Activated CD4-positive, alpha-beta T cell treated with anti-CD3 and anti-CD28 coated beads, Interleukin-2, amount 50 U/mL, for 16 hours (primary cell): ENCODE data around the gene WLS.

Experiments used
- DNase-seq: peaks from one replicate; pipeline ENCODE4 v3.0.0-alpha.2; 2020

WLS gene

DNA sequence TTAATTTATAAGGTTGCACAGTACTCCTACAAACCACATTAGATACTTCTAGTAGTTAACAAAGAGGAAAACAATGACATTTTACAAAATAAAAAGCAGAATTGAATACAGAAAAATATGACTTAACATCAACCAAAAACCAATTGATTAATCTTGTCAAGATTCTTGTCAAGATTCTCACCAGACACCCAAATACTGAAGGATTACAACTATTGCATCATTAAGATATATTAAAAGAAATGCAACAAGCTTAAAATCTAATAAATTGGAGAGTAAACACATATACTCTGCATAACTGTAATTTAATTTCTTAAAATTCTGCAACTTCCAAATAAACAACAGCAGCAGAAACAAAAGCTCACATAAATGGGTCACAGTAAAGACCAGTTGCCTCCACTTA is 4.7 kb downstream of the WLS start:
- no peak for DNase-seq

- no peak for DNase-seq
Measured at GRCh38 chr1:68225781-68226180, 6.5 kb downstream of the WLS start.

DNA sequence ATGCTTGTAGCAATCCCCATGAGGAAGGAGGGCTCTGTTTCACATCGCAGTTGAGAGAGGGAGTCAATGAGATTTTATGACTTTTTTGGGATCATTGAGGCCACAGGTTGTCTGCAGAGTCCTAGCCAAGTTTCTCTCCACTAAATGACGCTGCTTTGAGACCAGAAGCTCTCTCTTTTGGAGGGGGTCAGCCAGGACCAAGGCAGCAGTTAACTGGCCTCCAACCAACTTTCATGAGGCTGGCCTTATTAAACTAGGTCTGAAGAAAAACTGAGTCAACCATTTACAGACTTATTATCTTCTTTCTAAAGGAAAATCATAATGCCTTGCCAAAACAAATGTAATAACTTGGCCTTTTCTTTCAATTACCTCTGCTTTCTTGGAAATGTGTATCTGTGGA is 8.6 kb downstream of the WLS start:
- no peak for DNase-seq

GRCh38 chr1:68221980-68222373 is 10.3 kb downstream of the WLS start:
- DNase-seq = no peak

- DNase-seq = no peak
Measured at GRCh38 chr1:68221001-68221979, 11.0 kb downstream of the WLS start.

GRCh38 chr1:68220420-68220819 is 11.9 kb downstream of the WLS start:
- DNase-seq = no peak

DNA sequence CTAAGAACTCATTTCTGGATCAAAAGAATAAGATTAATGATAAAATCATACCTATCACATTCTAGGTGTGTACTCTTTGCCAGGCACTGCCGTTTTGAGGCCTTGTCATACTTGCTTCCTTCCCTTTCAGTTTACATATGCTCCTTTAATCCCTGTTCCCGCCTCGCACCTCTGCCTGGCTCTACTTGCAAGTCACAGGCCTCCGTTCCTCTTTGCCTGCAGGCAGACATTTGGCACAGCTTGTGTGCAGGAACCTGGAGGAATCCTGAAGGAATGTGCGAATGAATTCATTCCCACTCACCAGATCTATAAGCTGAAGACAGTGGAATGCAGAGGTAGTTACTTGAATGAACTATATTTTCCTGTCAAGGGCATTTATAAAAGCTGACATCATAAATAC is 13.8 kb downstream of the WLS start:
- no peak for DNase-seq

GRCh38 chr1:68217618-68218017 is 14.7 kb downstream of the WLS start:
- no peak for DNase-seq

DNA sequence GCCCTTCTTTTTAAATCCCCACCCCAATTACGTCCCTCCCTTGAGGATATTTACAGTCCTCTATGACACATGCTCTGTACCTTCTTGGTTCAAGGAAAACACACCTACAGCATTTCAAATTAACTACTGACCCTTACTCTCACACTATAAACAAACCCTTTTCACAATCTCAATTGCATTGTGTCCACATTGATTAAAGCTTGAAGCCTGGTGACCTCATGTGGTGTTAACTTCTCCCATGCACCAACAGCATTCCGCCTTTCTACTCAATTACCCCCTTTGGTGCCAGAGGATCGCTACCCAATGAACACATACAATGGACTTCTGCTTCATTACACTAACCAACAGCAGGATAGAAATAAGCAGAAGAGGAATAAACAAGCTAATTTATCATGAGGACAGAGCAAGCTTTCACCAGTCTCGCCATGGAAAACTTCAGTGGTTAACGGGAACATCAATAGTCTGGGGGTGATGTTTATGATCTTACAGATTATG is 15.2 kb downstream of the WLS start:
- no peak for DNase-seq

DNA sequence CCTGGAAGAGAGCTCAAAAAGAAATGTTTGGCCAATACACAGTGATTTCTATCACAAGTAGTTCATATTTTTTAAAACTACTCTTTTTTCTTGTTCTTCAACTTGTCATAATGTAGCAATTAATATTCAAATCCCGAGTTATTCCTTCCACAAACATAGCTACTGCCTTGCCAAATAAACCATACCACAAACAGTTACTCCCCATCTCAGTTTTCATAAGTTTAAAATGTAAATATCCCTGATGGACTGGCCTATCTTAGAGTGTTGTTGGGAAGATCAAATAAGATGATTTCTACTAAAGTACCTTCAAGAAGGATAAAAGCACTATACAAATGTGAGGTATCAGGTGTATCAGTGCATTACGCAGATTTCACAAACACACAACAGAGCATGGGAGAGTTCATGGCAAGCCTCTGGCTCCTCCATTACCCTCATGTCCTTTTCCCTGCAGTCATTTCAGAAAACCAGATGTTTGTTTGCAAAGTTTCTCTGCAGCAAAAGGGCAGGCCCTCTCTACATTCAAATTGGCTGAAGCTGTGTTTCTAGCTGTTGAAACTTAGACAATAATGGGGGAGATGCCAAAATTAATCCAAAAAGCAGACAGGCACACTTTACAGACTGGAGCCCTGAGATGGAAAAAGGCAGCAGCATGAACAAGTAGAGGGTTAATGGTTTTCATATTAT is 16.1 kb downstream of the WLS start:
- no peak for DNase-seq

DNA sequence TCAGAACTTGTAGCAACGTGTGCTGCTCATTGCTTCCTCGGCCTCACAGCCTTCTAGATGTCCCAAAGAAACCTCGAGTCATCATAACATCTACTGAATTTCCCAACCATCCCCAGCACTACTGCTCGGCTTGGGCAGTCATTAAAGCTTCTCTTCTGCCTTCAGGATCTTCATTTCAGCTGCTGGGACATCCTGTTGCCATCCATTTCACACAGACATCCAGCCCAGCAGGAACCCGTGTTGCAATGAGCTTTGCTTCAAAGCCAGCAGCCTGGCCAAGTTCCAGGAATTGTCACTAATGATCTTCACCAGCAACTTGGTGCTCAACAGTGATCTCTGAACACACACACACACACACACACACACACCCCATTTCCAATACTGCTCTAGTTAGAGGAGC is 18.5 kb downstream of the WLS start:
- DNase-seq = no peak

DNA sequence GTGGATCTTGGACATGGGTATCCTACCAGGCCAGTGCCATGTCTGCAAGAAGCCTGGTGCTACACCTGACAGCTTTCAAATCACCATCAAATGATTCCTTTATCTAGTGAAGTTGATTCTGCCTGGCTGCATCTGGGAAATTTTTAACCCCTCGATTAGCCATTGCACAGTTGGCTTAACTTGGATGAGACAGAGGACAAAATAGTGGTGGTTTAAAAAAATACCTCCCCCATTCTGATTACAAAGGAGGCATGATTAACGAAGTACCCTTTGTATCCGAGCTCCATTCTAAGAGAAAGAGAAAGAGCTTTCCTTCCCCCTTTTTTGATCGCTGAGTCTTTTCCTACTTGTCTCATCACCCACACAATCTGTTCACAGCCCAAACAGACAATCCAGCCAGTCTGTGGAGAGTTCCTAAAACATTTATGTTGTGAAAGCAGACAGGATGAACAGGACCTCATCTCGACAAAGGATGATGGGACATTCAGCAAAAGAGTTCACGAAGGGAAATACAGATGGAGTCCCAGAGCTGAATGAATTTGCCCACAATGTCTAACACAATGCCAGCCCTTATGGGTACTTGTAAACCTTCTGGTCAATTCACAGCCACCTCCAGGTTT is 20.5 kb downstream of the WLS start:
- DNase-seq = no peak

DNA sequence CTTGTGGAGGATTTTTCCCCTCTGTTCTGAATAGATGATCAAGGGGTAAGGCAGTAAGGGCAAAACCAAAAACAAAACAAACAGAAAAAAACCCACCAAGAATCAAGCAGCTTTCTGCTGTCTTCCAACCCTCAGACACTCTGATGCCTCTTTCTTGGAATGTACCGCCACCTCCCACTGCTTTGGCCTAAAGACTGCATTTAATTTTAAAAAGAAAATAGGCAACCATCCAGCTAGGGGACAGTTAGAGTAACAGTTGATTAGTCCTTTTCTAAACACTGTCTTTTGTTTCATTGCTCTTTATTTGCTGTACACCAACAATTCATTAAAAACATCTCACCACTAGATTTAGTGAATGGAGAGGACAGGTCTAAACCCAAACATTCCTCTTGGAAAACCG is 21.5 kb downstream of the WLS start:
- no peak for DNase-seq

- DNase-seq = no peak
Measured at GRCh38 chr1:68210027-68210426, 22.3 kb downstream of the WLS start.

GRCh38 chr1:68206848-68207689 is 25.3 kb downstream of the WLS start:
- DNase-seq = no peak

- no peak for DNase-seq
Measured at GRCh38 chr1:68205794-68206358, 26.4 kb downstream of the WLS start.

DNA sequence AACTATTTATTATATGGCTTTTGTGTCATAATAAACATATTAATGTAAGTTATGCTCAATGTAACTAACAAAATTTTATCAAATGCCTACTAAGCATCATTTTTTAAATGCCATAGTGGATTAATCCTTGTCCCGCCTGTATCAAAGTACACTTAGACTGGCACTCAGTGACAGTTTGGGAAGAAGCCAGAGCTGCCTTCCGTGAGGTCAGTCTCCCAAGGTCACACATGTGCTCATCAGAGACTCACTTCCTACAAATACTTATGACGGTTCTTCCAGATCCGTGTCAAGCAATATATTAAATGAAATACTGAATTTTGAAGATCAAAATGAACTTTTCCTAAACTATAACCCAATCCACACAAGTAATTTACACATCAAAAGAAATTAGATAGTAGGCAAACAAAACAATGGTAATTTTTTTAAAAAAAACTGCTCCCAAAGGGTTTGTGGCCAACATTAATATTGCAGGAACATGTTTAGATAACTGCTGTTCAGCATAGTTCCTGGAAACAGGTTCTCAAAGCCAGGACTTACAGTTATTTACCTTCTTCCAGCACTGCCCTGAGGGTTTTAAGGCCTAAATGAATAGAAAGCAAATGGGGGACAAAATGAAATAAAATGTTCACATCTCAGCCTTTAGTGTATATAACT is 27.2 kb downstream of the WLS start:
- no peak for DNase-seq

- no peak for DNase-seq
Measured at GRCh38 chr1:68202239-68202832, 30.0 kb downstream of the WLS start.

- no peak for DNase-seq
Measured at GRCh38 chr1:68201546-68202238, 30.6 kb downstream of the WLS start.

GRCh38 chr1:68199603-68200002 is 32.7 kb downstream of the WLS start:
- no peak for DNase-seq

DNA sequence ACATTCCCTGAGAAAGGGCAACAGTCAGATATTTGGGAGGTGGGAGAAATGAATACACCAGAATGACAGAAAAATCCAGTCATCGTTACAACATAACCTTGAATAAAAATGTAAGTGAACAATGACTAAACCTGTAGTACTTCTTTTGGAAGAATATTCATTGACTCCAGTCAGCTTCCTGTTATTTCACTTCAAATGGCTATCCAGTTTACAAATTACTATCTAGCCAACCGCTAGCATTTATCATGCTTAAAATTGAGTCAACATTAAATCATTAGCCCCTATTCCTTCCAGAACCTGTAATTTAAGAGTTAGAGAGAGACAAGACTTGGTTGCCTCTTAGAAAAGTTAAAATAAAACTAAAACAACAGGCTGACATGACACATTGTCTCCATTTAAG is 33.6 kb downstream of the WLS start:
- no peak for DNase-seq
